Bronchus fibroblast of lung (primary cell): ENCODE results near the gene LCA5L. TPM values are rescaled to one million over a fixed set of nuclear protein-coding genes. Genes with fewer than 3 reads are reported as not detected.

ENCODE experiments used
- total RNA-seq: library from RNA; depleted of rRNA; stranded (reverse); fragments of >200 nt; gene quantifications from 2 replicates; pipeline ENCODE4 v1.2.3, GENCODE V29; 2015

The LCA5L gene
- 0.17 and 0.59 TPM in 2 replicates for total RNA-seq

DNA sequence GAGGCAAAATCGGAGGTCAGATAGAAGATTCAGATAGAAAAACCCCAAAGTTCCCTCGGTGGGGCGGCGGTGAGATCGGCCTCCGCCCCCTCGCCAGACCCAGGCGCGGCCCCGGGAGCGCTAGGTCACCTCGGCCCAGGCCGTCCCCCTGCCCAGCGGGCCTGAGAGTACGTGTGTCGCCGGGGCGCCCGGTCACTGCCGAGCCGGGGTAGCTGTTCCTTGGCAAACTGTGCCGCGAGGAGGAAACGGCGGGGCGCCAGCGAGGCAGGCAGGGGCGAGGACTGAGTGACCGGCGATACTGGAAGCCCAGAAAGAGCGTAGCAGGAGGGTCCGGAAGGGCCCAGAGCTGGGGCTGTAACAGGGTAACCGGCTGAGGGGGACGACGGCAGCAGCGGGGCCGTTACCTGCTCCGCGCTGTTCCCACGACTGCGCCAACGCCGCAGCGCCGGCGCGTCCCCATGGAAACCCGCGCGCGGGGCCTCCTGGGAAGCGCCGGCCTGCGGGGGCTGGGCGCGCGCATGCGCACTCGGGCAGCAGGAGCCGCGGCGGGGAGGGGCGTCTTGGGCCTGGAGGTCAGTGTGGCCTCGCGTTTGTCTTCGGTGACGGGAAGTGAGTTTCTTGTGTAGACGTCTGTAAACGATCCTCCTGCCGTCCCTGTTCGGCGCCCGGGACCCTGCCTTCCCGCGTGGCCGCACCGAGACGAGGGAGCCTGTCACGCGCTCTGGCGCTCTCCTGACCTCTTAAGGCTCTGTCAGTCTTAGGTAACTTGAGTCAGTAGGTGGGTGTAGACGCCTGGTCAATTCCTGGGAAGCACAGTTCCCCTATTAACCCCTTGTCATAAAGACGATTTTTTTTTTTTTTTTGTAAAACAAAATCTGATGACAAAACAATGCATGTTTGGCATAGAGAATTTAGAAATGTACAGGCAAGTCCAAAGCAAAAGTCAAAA lies at the start of gene LCA5L:
LCA5L (minus strand) TSS at position 458 of the 949 bp plus-strand sequence. CDS start 17,285 bp downstream, outside the sequence.

DNA sequence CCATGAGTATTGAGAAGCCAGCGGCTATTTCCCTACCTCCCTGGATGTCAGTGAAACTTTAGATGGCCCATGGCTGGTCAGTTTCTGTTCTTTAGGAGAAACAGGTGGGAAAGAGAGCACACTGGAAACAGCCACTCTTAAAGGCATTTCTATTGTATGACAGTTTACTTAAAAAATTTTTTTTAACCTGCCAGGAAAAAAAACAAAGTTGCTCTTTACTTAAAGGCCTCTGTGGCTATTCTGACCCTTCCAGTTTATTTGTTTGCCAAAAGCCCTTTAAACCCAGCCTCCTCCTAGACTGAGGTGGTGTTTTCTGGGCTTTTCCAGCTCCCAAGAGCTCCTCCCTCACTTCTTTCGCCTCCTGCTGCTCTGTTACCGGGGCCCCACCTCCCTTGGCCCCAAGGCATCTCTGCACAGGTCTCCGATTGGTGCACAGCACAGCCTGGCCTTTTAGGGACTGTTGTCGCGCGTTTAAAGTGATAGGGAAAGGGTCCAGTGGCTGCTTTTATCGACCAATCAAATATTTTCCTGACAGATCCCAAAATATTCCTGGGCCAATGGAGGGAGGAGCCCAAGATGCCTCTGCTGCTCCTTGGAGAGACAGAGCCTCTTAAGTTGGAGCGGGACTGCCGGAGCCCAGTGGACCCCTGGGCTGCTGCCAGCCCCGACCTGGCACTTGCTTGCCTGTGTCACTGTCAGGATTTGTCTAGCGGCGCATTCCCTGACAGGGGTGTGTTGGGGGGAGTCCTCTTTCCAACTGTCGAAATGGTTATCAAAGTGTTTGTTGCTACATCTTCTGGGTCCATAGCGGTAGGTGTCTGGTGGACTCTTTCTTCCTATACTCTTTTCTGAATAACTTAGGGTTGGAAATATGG lies 6.0 kb upstream of the LCA5L start, which contains the start of gene SH3BGR:
SH3BGR (plus strand) TSS at position 639 of the 875 bp plus-strand sequence; CDS start at position 766, 127 bp downstream.

Other genes starting within 250 kb of the LCA5L start
- gene BRWD1, start 132.1 kb downstream of the LCA5L start, total RNA-seq, result 9.2 and 9.9 TPM in 2 replicates
- gene HMGN1, start 96.7 kb downstream of the LCA5L start, total RNA-seq, result 216 and 318 TPM in 2 replicates
- 1.3 and 2.5 TPM in 2 replicates for gene SH3BGR, start 6.2 kb upstream of the LCA5L start, total RNA-seq
- under 0.01 TPM in 2 replicates for gene B3GALT5, start 167.2 kb upstream of the LCA5L start, total RNA-seq